A549 (cell line): ENCODE measurements around the gene DMC1. TPM values are rescaled to one million over a fixed set of nuclear protein-coding genes. Genes with fewer than 3 reads are reported as not detected.

Source experiments
- ATAC-seq, 2 experiments: fragments of 200-7000 bp in 1 of 2; fragments of >200 bp in 1 of 2; cut with Nextera tagmentation in 1 of 2; cut with Tn5 transposase in 1 of 2; 3 replicates each; pipeline versions ENCODE4 v1.8.0 to v1.9.1; 2018 to 2020; ENCODE audit warnings: mild to moderate bottlenecking in 1 of 2, moderate library complexity in 1 of 2
- CTCF ChIA-PET: fragments of 300-600 bp; sonication (Branson Sonifier 250); formaldehyde crosslinking; extraction: SDS; loops from one replicate; lab custom pipeline; 2021; ENCODE audit warnings: antibody characterized with exemption, inconsistent platforms; lab: Yijun Ruan, JAX
- POLR2A ChIA-PET: fragments of 350-600 bp; formaldehyde crosslinking; extraction: SDS; loops from one replicate; lab custom pipeline; 2021; ENCODE audit warnings: antibody characterized with exemption, inconsistent platforms; lab: Yijun Ruan, JAX
- DNase-seq, 2 experiments: peaks; one replicate each; pipeline versions ENCODE4 v3.0.0 to v3.0.0-alpha.2; 2011 to 2016; ENCODE audit warnings: low read depth in 1 of 2, low spot score in 1 of 2
- FAIRE-seq: peaks from 2 replicates; lab custom pipeline; 2011; peaks lifted over from hg19 to GRCh38; lab: Jason Lieb, UNC
- H3K27ac ChIP-seq, 2 experiments: fragments of >200 bp; sonication (Bioruptor Twin); formaldehyde crosslinking; 3 replicates each; pipeline ENCODE4 v1.5.1; 2016 to 2017
- H3K4me1 ChIP-seq: fragments of >200 bp; sonication (Bioruptor Twin); formaldehyde crosslinking; 3 replicates; pipeline ENCODE4 v1.6.1; 2016
- H3K4me2 ChIP-seq: fragments of >200 bp; sonication (Bioruptor Twin); formaldehyde crosslinking; 3 replicates; pipeline ENCODE4 v1.6.1; 2016
- H3K4me3 ChIP-seq: fragments of >200 bp; sonication (Bioruptor Twin); formaldehyde crosslinking; 3 replicates; pipeline ENCODE4 v1.5.1; 2016
- H3K9me3 ChIP-seq: fragments of >200 bp; sonication (Bioruptor Twin); formaldehyde crosslinking; 3 replicates; pipeline ENCODE4 v1.6.1; 2016
- BHLHE40 ChIP-seq: IDR thresholded peaks from 2 replicates; pipeline ENCODE4 v1.6.1; 2012; ENCODE audit warnings: low read depth, low read length, inconsistent platforms
- CBX2 ChIP-seq: fragments of 200-600 bp; sonication (generic); IDR thresholded peaks from 2 replicates; pipeline ENCODE4 v1.6.1; 2016; ENCODE audit warnings: low read depth, mild to moderate bottlenecking, borderline replicate concordance
- CHD4 ChIP-seq: fragments of 200-600 bp; sonication (generic); IDR thresholded peaks from 2 replicates; pipeline ENCODE4 v1.6.1; 2016; ENCODE audit warnings: antibody characterized with exemption, mild to moderate bottlenecking, borderline replicate concordance
- E2F6 ChIP-seq: IDR thresholded peaks from 2 replicates; pipeline ENCODE4 v1.6.1; 2012; ENCODE audit warnings: low read depth, borderline replicate concordance
- EHMT2 ChIP-seq: fragments of 200-600 bp; sonication (generic); IDR thresholded peaks from 2 replicates; pipeline ENCODE4 v1.6.1; 2016; ENCODE audit warnings: antibody characterized with exemption, low read depth, mild to moderate bottlenecking, moderate library complexity
- EP300 ChIP-seq, 2 experiments: fragments of >200 bp; sonication (Bioruptor Twin); formaldehyde crosslinking; IDR thresholded peaks; 2 replicates in 1 of 2; 3 replicates in 1 of 2; pipeline ENCODE4 v1.6.1; 2016 to 2017
- FOSB ChIP-seq: fragments of 250-450 bp; sonication (Bioruptor Pico); IDR thresholded peaks from 2 replicates; pipeline ENCODE4 v1.5.0; 2020; ENCODE audit warnings: mild to moderate bottlenecking, moderate library complexity
- FOXS1 ChIP-seq: fragments of 250-450 bp; sonication (Bioruptor Pico); IDR thresholded peaks from 2 replicates; pipeline ENCODE4 v1.5.0; 2020; ENCODE audit warnings: mild to moderate bottlenecking, moderate library complexity
- GATA3 ChIP-seq: IDR thresholded peaks from 2 replicates; pipeline ENCODE4 v1.6.1; 2012; ENCODE audit warnings: borderline replicate concordance
- HEYL ChIP-seq: fragments of 250-450 bp; sonication (Bioruptor Pico); IDR thresholded peaks from 2 replicates; pipeline ENCODE4 v1.8.0; 2021; ENCODE audit warnings: mild to moderate bottlenecking, moderate library complexity
- HOXA7 ChIP-seq: fragments of 250-450 bp; sonication (Bioruptor Pico); IDR thresholded peaks from 2 replicates; pipeline ENCODE4 v1.5.0; 2020; ENCODE audit warnings: mild to moderate bottlenecking, moderate library complexity
- JUN ChIP-seq, 2 experiments: fragments of >200 bp; sonication (Bioruptor Twin); formaldehyde crosslinking; IDR thresholded peaks; 2 replicates in 1 of 2; 3 replicates in 1 of 2; pipeline ENCODE4 v1.6.1; 2016 to 2017
- KDM5A ChIP-seq: fragments of 200-600 bp; sonication (generic); IDR thresholded peaks from 2 replicates; pipeline ENCODE4 v1.6.1; 2016; ENCODE audit warnings: antibody characterized with exemption, mild to moderate bottlenecking
- MAFK ChIP-seq: fragments of 450-650 bp; IDR thresholded peaks from 2 replicates; pipeline ENCODE4 v1.6.1; 2014; ENCODE audit not compliant: partially characterized antibody
- MAZ ChIP-seq: fragments of 150-350 bp; IDR thresholded peaks from 2 replicates; pipeline ENCODE4 v1.6.1; 2014; ENCODE audit warnings: antibody characterized with exemption, low read depth, low read length, borderline replicate concordance
- MYC ChIP-seq: IDR thresholded peaks from 2 replicates; pipeline ENCODE4 v1.6.1; 2012; ENCODE audit warnings: mild to moderate bottlenecking, inconsistent platforms, low read length, improper control_type of control experiment, borderline replicate concordance
- NR3C1 ChIP-seq: fragments of >200 bp; sonication (Bioruptor Twin); formaldehyde crosslinking; IDR thresholded peaks from 3 replicates; pipeline ENCODE4 v1.6.1; 2017
- PHF8 ChIP-seq: fragments of 200-600 bp; sonication (generic); IDR thresholded peaks from 2 replicates; pipeline ENCODE4 v1.6.1; 2016; ENCODE audit warnings: low read depth, mild to moderate bottlenecking, antibody characterized with exemption, moderate library complexity, borderline replicate concordance
- POLR2A ChIP-seq: IDR thresholded peaks from 2 replicates; pipeline ENCODE4 v1.6.1; 2012; ENCODE audit warnings: mild to moderate bottlenecking, low read length
- POLR2AphosphoS2 ChIP-seq: conservative IDR thresholded peaks from 2 replicates; pipeline ENCODE4 v1.6.1; 2012; ENCODE audit warnings: low read length, improper control_type of control experiment, inconsistent platforms
- RCOR1 ChIP-seq: fragments of 150-350 bp; IDR thresholded peaks from 2 replicates; pipeline ENCODE4 v1.6.1; 2014; ENCODE audit warnings: antibody characterized with exemption, low read length, low read depth
- REST ChIP-seq: fragments of 200-600 bp; sonication (generic); IDR thresholded peaks from 2 replicates; pipeline ENCODE4 v1.6.1; 2016; ENCODE audit warnings: antibody characterized with exemption, mild to moderate bottlenecking, moderate library complexity
- SREBF2 ChIP-seq: fragments of 450-650 bp; IDR thresholded peaks from 2 replicates; pipeline ENCODE4 v1.6.1; 2014; ENCODE audit warnings: mild to moderate bottlenecking, moderate library complexity
- TFCP2L1 ChIP-seq: fragments of 250-450 bp; sonication (Bioruptor Pico); IDR thresholded peaks from 2 replicates; pipeline ENCODE4 v1.5.0; 2021; ENCODE audit warnings: mild to moderate bottlenecking
- TP53 ChIP-seq: fragments of 250-450 bp; sonication (Bioruptor Pico); IDR thresholded peaks from 2 replicates; pipeline ENCODE4 v1.5.0; 2021; ENCODE audit warnings: mild to moderate bottlenecking, moderate library complexity
- ZFP36 ChIP-seq: fragments of 450-650 bp; IDR thresholded peaks from 2 replicates; pipeline ENCODE4 v1.6.1; 2014; ENCODE audit warnings: borderline replicate concordance; ENCODE audit not compliant: partially characterized antibody
- ZNF302 ChIP-seq: fragments of 250-450 bp; sonication (Bioruptor Pico); IDR thresholded peaks from 2 replicates; pipeline ENCODE4 v1.9.0; 2021; ENCODE audit warnings: inconsistent platforms, mild to moderate bottlenecking, moderate library complexity
- WGBS: methylation state at CpG from one replicate; pipeline ENCODE4 v1.1.6; 2017; ENCODE audit errors: missing lambda C conversion rate; 5-methylcytosine and 5-hydroxymethylcytosine counted together
- polyA plus RNA-seq, 4 experiments: library from polyadenylated mRNA; depleted of rRNA in 3 of 4; stranded (reverse); fragments of >200 nt; fragmentation: RNase III in 1 of 4; extraction: RNeasy Plus Mini Kit Qiagen cat#74134 plus additional on column Dnase treatment in 1 of 4; gene quantifications; 2 replicates in 3 of 4; 3 replicates in 1 of 4; pipeline ENCODE4 v1.2.3, GENCODE V29; 2011 to 2017
- TF ChIP-seq, protein P1 (sequence below): fragments of 450-650 bp; IDR thresholded peaks from 2 replicates; pipeline ENCODE4 v1.6.1; 2014; ENCODE audit warnings: antibody characterized with exemption
- TF ChIP-seq, protein P2 (sequence below): fragments of 150-350 bp; IDR thresholded peaks from 2 replicates; pipeline ENCODE4 v1.6.1; 2014; ENCODE audit warnings: low read depth, mild to moderate bottlenecking, low read length
- TF ChIP-seq, protein P3 (sequence below): fragments of 250-450 bp; sonication (Bioruptor Pico); IDR thresholded peaks from 2 replicates; pipeline ENCODE4 v1.5.0; 2020; ENCODE audit warnings: low read depth, mild to moderate bottlenecking, moderate library complexity

Gene DMC1
- polyA plus RNA-seq, 2 of the 4 experiments (the other 2 are of a cell fraction), result 5.7 to 6.4 TPM

DNA sequence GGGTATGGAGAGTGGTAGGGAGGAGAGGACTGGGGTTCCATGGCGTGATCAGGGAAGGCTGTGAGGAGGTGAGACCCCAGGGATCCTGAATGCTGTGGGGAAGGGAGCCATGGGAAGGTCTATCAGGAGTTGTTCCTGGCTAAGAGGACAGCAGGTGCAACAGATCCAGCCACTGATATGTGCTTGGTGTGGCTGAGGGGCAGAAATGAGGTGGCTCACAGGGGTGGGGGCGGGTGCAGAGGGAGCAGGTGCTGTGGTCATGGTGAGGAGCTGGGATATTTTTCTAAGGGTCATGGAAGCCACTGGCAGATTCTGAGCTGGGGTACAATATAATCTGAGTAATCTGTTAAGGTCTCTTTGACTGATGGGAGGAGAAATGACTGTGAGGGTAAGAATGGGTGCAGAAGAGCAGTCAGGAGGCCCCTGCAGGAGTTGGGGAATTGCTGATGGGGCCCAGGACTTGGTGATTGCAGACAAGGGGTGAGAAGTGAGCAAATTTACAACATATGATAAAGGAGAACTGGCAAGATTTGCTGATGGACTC lies 31.3 kb upstream of the DMC1 start:
- POLR2A ChIA-PET, result no interaction called here
- WGBS, result no CpG with 5 or more reads among the region's 2 CpGs
- Histone ChIP-seq H3K4me3 (no peak overlapping the region), H3K9me3 (no peaks in the 10 kb centered on the region), H3K27ac (no peak overlapping the region), H3K4me1 (peaks cover 4% of the 10 kb centered on the region; the same call in 2 of the 3 replicates), H3K4me2 (no peak overlapping the region)
- no peak for DNase-seq
- ATAC-seq, result no peak
- TF ChIP-seq CBX2, result no peak
- no peak for TF ChIP-seq MYC
- no peak for TF ChIP-seq EHMT2
- TF ChIP-seq, protein P1, sequence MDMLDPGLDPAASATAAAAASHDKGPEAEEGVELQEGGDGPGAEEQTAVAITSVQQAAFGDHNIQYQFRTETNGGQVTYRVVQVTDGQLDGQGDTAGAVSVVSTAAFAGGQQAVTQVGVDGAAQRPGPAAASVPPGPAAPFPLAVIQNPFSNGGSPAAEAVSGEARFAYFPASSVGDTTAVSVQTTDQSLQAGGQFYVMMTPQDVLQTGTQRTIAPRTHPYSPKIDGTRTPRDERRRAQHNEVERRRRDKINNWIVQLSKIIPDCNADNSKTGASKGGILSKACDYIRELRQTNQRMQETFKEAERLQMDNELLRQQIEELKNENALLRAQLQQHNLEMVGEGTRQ, result no peak
- TF ChIP-seq HOXA7 (CRISPR knock-in tag), result no peak
- TF ChIP-seq BHLHE40, result no peak
- no peak for TF ChIP-seq NR3C1
- TF ChIP-seq GATA3, result no peak
- TF ChIP-seq RCOR1, result no peak
- TF ChIP-seq SREBF2, result no peak
- no peak for TF ChIP-seq TFCP2L1
- TF ChIP-seq ZNF302 (CRISPR knock-in tag), result no peak
- no peak for TF ChIP-seq PHF8
- no peak for TF ChIP-seq TP53 (CRISPR knock-in tag)
- no peak for TF ChIP-seq POLR2AphosphoS2
- no peak for TF ChIP-seq EP300 (IDR thresholded peaks at IDR 0.05)
- no peak for TF ChIP-seq KDM5A
- TF ChIP-seq, protein P2, sequence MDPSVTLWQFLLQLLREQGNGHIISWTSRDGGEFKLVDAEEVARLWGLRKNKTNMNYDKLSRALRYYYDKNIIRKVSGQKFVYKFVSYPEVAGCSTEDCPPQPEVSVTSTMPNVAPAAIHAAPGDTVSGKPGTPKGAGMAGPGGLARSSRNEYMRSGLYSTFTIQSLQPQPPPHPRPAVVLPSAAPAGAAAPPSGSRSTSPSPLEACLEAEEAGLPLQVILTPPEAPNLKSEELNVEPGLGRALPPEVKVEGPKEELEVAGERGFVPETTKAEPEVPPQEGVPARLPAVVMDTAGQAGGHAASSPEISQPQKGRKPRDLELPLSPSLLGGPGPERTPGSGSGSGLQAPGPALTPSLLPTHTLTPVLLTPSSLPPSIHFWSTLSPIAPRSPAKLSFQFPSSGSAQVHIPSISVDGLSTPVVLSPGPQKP, result no peak
- TF ChIP-seq REST, result no peak
- no peak for TF ChIP-seq MAFK
- CTCF ChIA-PET, result no interaction called here
- no peak for FAIRE-seq

- CTCF ChIA-PET, result no interaction called here
- DNase-seq, result no peak
- FAIRE-seq, result no peak
- POLR2A ChIA-PET, result no interaction called here
- ATAC-seq, result no peak
- Histone ChIP-seq H3K4me1 (no peaks in the 10 kb centered on the region), H3K27ac (no peak overlapping the region), H3K4me2 (no peak overlapping the region), H3K4me3 (no peak overlapping the region), H3K9me3 (no peaks in the 10 kb centered on the region)
- WGBS, result 84% methylated on average over 9 of the region's 10 CpGs
- no peak for TF ChIP-seq RCOR1
- TF ChIP-seq HEYL (CRISPR knock-in tag), result no peak
- TF ChIP-seq JUN (IDR thresholded peaks at IDR 0.05), result no peak
- TF ChIP-seq, protein P3, sequence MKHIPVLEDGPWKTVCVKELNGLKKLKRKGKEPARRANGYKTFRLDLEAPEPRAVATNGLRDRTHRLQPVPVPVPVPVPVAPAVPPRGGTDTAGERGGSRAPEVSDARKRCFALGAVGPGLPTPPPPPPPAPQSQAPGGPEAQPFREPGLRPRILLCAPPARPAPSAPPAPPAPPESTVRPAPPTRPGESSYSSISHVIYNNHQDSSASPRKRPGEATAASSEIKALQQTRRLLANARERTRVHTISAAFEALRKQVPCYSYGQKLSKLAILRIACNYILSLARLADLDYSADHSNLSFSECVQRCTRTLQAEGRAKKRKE (CRISPR knock-in tag), result no peak
- TF ChIP-seq ZFP36, result no peak
- TF ChIP-seq, protein P1, result no peak
- TF ChIP-seq E2F6, result no peak
- no peak for TF ChIP-seq POLR2AphosphoS2
- no peak for TF ChIP-seq ZNF302 (CRISPR knock-in tag)
- TF ChIP-seq MAZ, result no peak
- TF ChIP-seq CHD4, result no peak
- TF ChIP-seq FOXS1, result no peak
- no peak for TF ChIP-seq FOSB
- TF ChIP-seq POLR2A, result no peak
- no peak for TF ChIP-seq BHLHE40
Observed at GRCh38 chr22:38599466-38599865, 29.5 kb upstream of the DMC1 start.
